Measurements from ENCODE around the gene PLIN1.

The PLIN1 gene

GRCh38 chr15:89674526-89674925 is 4.6 kb downstream of the PLIN1 start:
- in situ Hi-C loops (cut with HindIII; ENCODE audit: low pct_ligation_motif_present, low pct_unique_long_range_greater_than_20kb, low sequenced_read_pairs), result no loop called here
- DNase-seq, result no peak

GRCh38 chr15:89673165-89673512 is 6.0 kb downstream of the PLIN1 start:
- in situ Hi-C loops (cut with HindIII; ENCODE audit: low pct_ligation_motif_present, low pct_unique_long_range_greater_than_20kb, low sequenced_read_pairs), result no loop called here
- peak; percentile 31 for DNase-seq

DNA sequence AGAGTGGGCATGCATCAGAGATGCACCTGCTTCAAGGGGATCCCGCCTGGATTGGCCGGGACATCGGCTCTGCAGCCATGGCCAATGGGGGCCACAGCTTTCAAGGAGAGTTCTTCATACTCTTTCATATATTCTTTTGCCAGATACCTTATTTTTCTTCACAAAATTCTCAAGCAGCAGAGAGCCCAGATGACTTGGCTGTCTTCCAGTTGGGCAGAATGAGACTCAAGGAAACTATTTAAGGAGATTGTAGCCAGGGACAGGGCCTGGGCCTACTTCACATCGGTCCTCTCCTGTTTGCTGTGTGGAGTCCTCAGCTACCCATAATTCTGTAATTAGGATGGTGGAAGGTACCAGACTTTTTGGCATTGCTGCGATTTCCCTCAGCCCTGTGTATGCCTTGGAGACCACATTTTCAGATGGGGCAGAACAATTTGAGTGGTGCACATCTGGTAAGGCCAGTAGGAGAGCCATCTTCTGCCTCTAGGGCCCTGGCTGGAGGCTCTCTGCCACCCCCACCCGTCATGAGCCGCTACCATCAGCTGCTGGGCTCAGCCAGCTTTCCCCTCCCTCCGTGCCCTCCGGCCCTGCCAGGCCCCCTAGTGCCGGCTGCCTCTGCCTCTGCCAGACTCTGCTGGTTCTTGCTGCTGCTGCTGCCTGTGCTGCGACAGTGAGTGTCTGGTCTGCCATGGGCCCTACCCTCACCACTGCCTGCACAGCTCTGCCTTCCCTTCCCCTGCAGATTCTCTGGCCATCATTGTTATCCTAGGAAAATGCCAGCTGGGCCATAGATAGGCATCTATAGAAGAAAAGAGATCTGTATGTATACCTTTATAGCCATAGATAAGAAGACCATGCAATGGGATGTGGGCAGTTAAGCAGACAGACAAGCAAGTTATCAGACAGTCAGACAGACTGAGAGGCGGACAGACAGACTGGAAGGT is 6.7 kb downstream of the PLIN1 start:
- DNase-seq, result no peak
- in situ Hi-C loops (cut with HindIII; ENCODE audit: low pct_ligation_motif_present, low pct_unique_long_range_greater_than_20kb, low sequenced_read_pairs), result no loop called here

DNA sequence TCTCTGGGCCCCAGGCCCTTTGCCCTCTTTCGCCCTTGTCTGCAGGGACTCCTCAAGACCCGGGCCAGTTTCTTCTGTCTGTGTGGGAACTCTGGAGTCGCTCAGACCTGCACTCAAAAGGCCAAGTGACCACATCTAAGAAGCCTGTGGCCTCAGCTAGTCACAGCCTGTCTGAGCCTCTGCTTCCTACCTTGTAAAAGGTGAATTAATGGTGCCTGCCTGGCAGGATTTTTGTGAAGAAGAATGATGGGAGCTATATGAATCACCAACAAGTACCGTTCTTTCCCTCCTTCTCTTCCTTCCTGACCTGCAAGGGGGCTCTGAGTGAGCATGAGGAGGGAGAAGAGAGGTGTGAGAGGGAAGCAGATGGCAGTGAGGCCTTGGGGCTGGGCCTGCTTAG is 7.5 kb downstream of the PLIN1 start:
- in situ Hi-C loops (cut with HindIII; ENCODE audit: low pct_ligation_motif_present, low pct_unique_long_range_greater_than_20kb, low sequenced_read_pairs), result no loop called here
- no peak for DNase-seq

DNA sequence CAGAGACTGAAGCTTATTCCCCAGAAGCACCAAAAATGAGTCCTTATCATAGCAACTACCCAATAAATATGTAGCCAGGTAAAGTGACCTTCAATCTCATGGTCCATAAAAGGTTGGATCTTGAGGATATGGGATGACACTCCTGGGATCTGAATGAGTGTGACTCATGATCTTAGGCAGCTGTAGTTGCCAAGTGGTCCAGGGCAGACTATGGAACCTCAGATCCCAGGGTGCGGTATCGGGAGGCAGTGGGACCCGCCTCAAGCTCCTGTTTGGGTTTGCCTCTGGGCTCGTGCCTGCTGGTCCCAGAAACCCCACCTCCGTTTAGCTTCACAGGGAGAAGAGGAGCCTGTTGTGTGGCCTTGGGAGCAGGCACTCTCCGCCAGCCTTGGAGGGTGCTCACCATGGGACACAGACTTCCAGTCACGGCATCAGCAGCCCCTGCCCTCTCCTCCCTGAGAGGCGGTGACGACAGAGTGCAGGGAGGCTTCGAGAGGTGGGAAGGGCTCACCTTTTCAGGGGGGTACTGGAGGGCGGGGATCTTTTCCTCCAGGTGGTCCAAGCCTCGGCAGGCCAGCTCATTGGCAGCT is 8.1 kb downstream of the PLIN1 start:
- DNase-seq, result no peak
- in situ Hi-C loops (cut with HindIII; ENCODE audit: low pct_ligation_motif_present, low pct_unique_long_range_greater_than_20kb, low sequenced_read_pairs), result no loop called here

GRCh38 chr15:89669941-89670340 is 9.2 kb downstream of the PLIN1 start:
- DNase-seq, result no peak
- in situ Hi-C loops (cut with HindIII; ENCODE audit: low pct_ligation_motif_present, low pct_unique_long_range_greater_than_20kb, low sequenced_read_pairs), result no loop called here

GRCh38 chr15:89669309-89669865 is 9.8 kb downstream of the PLIN1 start:
- no peak for DNase-seq
- in situ Hi-C loops (cut with HindIII; ENCODE audit: low pct_ligation_motif_present, low pct_unique_long_range_greater_than_20kb, low sequenced_read_pairs), result no loop called here

GRCh38 chr15:89668171-89668570 is 11.0 kb downstream of the PLIN1 start:
- no peak for DNase-seq
- in situ Hi-C loops (cut with HindIII; ENCODE audit: low pct_ligation_motif_present, low pct_unique_long_range_greater_than_20kb, low sequenced_read_pairs), result no loop called here

- DNase-seq, result no peak
- in situ Hi-C loops (cut with HindIII; ENCODE audit: low pct_ligation_motif_present, low pct_unique_long_range_greater_than_20kb, low sequenced_read_pairs), result no loop called here
Observed at GRCh38 chr15:89667706-89667960, 11.5 kb downstream of the PLIN1 start.

GRCh38 chr15:89666858-89667705 is 12.1 kb downstream of the PLIN1 start:
- in situ Hi-C loops (cut with HindIII; ENCODE audit: low pct_ligation_motif_present, low pct_unique_long_range_greater_than_20kb, low sequenced_read_pairs), result no loop called here
- no peak for DNase-seq

GRCh38 chr15:89666184-89666857 is 12.8 kb downstream of the PLIN1 start:
- in situ Hi-C loops (cut with HindIII; ENCODE audit: low pct_ligation_motif_present, low pct_unique_long_range_greater_than_20kb, low sequenced_read_pairs), result no loop called here
- no peak for DNase-seq

DNA sequence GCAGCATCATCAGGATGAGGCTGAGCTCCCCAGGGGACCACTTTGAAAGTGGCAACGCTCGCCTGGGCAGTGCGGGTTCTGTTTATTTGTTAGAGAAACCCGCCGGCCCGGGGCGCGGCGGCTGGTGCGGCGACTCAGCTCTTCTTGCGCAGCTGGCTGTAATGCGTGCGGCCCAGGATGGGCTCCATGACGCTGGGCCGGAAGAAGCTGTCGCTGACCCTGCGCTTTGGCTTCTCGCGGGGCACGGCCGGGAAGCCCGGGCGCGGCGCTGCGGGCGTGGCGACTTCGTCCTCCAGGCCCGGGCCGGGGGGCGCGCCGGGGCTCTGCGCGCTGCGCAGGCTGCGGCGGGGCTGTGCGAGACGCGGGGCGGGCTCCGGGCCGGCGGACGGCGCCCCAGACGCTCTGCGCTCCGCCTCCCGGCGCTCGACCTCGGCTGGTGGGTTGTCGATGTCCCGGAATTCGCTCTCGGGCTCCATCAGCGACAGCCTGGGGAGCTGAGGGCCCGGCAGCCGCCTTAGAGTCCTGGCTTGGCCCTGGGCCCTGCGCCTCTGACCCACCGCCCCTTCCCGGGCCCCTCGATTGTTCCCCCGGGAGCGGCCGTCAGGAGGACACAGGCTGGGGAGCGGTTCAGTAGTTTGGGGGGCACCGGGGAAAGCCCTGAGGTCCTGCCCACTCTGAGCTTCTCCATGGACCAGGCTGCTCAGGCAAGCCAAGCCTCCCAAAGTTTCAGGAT is 13.6 kb downstream of the PLIN1 start:
- peak; percentile 40 for DNase-seq
- in situ Hi-C loops (cut with HindIII; ENCODE audit: low pct_ligation_motif_present, low pct_unique_long_range_greater_than_20kb, low sequenced_read_pairs), result no loop called here

- in situ Hi-C loops (cut with HindIII; ENCODE audit: low pct_ligation_motif_present, low pct_unique_long_range_greater_than_20kb, low sequenced_read_pairs), result no loop called here
Observed at GRCh38 chr15:89664441-89665350, 14.5 kb downstream of the PLIN1 start.

DNA sequence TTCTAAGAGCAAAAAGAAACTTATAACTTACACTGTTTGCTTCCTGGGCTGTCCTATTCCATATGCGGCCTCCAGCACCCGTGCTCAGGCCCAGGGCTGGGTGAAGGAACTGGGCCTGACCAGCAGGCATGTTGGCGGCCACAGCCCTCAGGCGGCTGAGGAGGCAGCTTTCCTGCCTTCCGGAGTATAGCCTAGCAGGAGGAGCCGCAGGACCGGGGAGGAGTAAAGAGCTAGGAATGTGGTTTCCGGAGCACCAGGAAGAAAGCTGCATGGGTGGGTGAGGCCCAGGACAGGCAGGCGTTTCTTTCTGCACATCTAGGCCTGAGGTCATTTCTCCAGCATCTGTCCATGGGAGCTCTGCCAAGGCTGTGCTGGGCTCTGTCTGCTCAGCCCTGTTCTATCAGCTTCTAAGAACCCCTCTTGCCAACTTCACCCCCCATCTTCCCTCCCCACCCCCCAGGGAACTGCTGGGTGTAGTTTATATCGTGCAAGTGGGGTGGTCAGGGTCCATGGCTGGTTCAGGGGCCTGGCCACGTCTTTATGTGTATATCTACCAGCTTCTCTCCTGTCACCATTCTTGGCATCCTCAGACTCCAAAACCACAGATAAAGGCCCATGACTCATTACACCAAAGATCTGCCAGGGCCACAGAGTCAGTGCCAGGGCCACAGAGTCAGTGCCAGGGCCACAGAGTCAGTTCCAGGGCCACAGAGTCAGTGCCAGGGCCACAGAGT is 16.1 kb downstream of the PLIN1 start:
- DNase-seq, result peak; percentile 19
- in situ Hi-C loops (cut with HindIII; ENCODE audit: low pct_ligation_motif_present, low pct_unique_long_range_greater_than_20kb, low sequenced_read_pairs), result no loop called here

More at GRCh38 chr15:89664441-89665350, 14.5 kb downstream of the PLIN1 start:
- no peak for DNase-seq

DNA sequence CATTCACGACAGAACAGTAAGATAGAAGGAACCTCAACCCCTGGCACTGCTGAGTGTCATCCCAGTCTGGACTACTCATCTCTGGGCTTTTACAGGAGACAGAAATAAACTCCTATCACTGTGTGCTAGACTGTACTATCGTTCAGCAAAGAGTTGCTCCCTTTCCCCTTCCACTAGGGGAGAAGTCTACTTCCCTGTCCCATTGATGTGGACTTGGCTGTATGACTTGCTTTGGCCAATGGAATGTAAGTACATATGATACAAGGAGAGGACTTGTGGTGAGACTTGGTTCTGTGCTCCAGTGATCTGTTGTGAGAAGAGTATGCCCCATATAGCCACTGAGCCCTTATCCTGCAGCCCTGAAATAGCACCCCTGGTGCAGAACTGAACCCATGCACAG is 18.6 kb downstream of the PLIN1 start:
- no peak for DNase-seq
- in situ Hi-C loops (cut with HindIII; ENCODE audit: low pct_ligation_motif_present, low pct_unique_long_range_greater_than_20kb, low sequenced_read_pairs), result no loop called here

- in situ Hi-C loops (cut with HindIII; ENCODE audit: low pct_ligation_motif_present, low pct_unique_long_range_greater_than_20kb, low sequenced_read_pairs), result no loop called here
- no peak for DNase-seq
Observed at GRCh38 chr15:89659295-89659694, 19.9 kb downstream of the PLIN1 start.

Measured in ACHN (cell line).